NOMO-1 treated with dmso at 0.1 percent for 144 hours (cell line): Measurements from ENCODE around the gene PHYH.
A peak's percentile ranks its signal among the peaks of the same experiment; 100 is the strongest.
"Not testable (repeated sequence)": the region's sequence is repeated elsewhere in the genome, so short reads cannot be mapped to it uniquely, and the experiment has no call there.

ENCODE experiments used
- DNase-seq: peaks from one replicate; lab custom pipeline; 2025; ENCODE audit not compliant: unreplicated experiment; lab: John Stamatoyannopoulos, UW

The PHYH gene

GRCh38 chr10:13272164-13272571 lies 27.7 kb downstream of the PHYH start:
- no peak for DNase-seq

DNA sequence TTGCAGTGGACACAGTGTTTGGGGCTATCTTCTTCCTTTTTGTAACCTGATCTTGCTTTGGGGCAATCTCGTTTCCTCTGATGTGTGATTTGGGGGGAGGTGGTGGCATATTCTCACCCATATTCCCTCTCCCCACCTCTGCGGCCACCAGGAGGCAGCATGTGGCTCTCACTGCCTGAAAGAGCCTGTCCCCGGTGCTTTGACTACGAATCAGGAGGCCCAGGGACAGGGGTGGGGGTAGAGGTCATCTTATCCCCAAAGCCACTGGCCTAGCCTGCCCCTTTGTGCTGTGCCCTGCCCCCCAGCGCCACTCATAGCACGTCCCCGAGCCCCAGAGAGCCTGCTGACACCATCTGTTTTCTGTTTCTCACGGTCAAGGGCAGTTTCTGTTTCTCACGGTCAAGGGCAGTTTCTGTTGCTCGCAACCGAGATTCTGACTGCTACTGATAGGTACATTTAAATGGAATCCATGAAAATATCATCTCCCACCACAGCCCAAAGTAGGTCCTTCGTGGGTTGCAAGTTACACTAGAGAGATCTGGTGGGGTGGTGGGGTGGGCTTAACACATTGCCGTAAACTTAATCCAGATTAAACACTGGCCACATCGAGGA lies 28.2 kb downstream of the PHYH start:
- no peak for DNase-seq

DNA sequence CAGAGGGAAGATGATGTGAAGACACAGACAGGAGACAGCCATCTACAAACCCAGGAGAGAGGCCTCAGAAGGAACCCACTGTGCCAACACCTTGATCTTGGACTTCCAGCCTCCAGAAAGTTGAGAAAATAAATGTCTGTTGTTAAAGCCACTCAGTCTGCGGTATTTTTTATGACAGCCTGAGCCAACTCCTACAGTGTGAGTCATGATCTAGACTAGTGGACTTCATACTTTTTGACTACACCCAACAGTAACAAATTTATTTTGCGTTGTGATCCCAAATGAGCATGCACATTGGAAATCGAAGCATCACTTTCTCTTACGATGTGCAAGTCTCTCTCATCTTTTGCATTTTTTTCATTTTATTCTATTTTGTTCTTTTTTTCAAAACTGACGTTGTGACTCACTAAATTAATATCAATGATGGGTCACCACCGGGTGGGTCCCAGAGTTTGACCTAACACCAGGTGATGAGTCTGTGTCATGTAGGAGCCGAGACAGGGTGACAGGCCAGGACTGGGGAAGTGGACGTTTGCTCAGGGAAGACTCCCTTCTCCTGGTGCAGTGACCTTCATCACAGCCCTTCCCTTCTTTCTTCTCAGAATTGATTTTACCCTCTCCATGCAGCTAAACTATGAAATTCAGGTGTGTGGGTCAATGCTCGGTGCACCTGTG lies 28.9 kb downstream of the PHYH start:
- DNase-seq: peak; percentile 15

- DNase-seq: no peak
Observed at GRCh38 chr10:13268841-13269240, 31.0 kb downstream of the PHYH start.

- DNase-seq: no peak
Observed at GRCh38 chr10:13268310-13268709, 31.6 kb downstream of the PHYH start.

DNA sequence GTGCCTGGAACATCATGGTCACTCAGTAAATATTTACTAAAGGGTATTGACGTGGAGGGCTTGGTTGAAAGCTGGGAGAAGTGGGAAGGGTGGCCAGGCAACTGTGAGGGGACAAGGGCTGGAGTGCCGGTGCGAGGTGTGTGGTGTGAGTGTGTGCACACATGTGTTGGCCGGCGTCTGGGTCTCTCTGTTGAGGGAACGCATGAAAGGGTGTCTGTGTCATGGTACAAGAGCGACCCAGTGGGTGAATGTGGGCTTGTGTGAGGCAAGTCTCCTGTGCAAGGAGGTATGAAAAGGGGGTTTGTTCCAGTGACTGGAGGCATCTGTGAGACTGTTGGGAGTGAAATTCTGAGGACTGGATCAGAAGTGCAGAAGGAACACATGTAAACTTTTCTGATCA lies 36.3 kb downstream of the PHYH start:
- no peak for DNase-seq

DNA sequence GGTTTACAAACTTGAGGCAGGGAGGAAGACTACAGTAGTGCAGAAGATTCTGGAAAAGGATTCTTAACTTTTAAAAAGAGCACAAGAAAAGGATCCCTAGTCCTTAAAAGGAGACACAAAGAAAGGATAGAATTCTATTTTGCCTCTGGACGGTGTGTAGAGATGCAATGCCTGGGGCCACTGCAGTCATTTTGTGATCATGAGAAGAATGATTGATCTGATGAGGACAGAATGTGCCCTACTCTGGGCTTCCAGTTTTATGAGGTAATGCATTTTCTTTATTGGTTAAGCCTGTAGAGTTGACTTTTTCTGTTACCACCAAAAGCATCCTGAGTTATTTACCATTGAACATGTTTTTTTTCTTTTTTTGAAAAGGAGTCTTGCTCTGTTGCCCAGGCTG lies 37.4 kb downstream of the PHYH start:
- no peak for DNase-seq

DNA sequence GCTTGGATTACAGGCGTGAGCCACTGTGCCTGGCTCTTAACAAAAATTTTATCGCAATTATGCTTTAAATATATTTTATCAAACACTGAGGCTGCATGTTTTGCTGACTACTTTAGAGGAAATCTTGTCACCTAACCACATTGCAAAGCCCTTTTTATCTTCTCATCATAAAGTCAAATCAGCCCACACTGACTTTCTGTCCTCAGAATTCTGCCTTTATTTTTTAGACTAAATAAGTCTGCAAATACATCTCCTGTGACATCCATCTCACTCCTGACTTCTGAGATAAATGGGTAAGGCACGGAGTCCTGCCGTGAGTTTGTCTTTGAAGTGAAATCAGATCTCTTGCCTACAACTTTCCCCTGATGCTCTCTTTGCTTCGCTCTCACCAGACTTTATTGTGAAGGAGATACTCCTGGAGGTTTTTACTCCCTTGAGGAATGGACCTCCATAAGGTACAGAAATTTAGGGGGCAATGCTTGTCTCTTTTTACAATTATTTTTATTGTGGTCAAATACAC lies 42.2 kb downstream of the PHYH start:
- no peak for DNase-seq

DNA sequence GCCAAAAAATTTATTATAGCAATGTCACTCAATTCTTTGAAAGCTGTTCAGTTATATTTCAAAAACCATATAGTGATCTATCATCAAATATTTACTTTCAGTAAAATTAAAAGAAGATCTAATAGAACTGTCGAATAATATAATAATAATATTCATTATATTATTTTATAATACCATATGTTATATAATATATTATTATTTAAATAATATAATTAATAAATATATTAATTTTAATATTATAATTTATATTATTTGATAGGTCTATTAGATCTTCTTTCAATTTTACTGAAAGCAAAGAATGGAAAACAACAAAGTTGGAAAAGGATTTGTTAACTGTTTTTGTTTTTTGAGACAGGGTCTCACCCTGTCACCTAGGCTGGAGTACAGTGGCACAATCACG lies 43.2 kb downstream of the PHYH start:
- no peak for DNase-seq

GRCh38 chr10:13253726-13254125 lies 46.1 kb downstream of the PHYH start:
- DNase-seq: no peak

DNA sequence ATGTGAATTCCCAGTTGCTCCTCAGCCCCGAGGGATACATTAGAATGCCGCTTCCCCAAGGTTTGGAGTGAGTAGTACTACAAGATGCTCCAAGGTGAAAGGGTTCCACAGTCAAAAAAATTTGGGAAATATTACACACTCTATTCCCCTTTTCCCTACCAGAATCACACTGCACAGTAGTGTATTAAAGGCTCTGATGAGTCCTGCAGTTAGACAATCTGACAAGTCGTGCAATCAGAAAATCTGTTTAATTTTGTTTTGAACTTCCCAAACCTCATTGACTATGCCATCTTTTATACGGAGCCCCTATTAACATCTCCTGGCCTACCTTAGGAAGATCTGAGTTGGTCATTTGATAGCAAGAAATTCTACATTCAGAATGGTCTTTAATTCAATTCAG lies 52.1 kb downstream of the PHYH start:
- no peak for DNase-seq

DNA sequence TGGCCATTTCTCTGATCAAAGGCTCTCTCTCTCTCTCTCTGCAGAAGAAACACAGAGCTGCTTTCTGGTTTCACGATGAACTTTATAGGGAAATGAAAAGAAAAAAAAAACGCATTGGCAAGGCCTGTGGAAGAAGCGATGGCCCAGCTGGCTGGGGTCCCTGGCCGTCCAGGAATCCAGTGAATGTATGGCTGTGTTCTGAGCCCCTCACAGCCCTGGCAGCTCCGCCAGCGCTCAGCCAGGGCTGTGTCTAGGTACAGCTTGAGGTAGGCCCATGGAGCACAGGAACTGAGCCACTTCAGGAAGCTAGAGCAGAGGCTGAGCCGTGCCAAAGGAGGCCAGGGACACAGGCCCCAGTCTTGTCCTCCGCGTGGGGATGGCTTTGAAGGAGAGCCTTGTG lies 52.6 kb downstream of the PHYH start:
- no peak for DNase-seq

GRCh38 chr10:13242260-13242659 lies 57.6 kb downstream of the PHYH start:
- DNase-seq: not testable (repeated sequence)

GRCh38 chr10:13241613-13242012 lies 58.3 kb downstream of the PHYH start:
- no peak for DNase-seq

DNA sequence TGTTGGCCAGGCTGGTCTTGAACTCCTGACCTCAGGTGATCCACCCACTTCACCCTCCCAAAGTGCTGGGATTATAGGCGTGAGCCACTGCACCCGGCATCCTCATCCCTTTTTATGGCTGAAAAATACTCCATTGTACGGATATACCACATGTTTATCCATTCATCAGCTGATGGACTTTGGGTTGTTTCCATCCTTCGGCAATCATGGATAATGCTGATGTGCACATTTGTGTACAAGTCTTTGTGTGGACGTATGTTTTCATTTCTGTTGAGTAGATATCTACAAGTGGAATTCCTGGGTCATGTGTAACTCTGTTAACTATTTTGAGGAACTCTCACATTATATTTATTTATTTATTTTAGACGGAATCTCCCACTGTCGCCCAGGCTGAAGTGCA lies 59.9 kb downstream of the PHYH start:
- no peak for DNase-seq

- no peak for DNase-seq
Observed at GRCh38 chr10:13238271-13239077, 61.4 kb downstream of the PHYH start.

DNA sequence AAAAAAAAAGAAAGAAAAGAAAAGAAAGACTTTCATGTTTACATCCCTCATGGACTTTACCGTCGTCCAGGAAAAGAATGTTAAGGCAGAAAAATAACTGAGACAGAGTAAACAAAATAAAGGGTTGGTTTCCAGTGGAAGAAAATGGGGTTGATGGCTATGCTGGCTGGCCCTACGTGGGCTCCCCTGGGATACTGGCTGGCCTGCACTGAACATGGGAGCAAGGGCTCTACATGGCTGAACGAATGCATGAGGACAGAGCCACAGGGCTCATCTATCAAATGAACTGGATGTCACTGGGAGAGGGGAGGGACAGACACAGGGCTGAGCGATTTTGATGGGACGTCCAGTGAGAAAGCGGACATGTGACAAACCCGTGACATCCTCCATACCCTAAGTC lies 63.2 kb downstream of the PHYH start:
- DNase-seq: no peak

DNA sequence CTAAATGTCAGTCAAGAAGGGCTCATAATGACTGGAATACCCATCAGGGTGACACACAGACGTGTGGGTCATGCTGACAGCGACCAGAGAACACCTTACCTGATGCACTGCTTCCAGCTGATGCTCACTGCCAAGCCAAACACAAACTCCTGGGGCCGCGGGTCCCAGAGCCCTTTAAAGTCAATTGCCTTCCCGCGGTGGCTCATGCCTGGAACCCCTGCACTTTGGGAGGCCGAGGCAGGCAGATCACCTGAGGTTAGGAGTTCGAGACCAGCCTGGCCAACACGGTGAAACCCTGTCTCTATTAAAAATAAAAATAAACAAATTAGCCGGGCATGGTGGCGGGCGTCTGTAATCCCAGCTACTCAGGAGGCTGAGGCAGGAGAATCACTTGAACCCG lies 65.1 kb downstream of the PHYH start:
- DNase-seq: not testable (repeated sequence)

DNA sequence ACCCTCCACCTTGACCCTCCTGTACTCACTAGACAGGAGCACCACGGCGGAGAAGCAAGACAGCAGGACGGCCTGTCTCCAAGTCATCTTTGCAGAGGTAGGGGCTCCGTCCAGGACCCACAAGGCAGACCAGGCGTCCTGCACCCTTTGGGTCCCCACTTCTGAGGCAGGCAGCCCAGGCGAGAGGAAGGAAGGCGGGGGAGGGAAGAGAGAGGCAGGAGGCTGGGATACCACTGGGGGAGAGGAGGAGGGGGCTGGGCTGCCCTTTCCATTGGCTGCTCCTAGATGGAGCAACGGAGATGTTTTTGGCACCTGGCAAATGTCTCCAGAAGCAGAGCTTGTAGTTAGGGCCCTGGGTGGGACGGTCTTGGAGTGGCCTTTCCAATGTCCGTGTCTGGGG lies 65.7 kb downstream of the PHYH start, which contains the start of gene UCMA:
TSS of gene UCMA (minus strand) at position 203 of the 400 bp plus-strand sequence. CDS start at position 87, 116 bp downstream.
- DNase-seq: no peak

- no peak for DNase-seq
Observed at GRCh38 chr10:13233358-13233757, 66.5 kb downstream of the PHYH start.

DNA sequence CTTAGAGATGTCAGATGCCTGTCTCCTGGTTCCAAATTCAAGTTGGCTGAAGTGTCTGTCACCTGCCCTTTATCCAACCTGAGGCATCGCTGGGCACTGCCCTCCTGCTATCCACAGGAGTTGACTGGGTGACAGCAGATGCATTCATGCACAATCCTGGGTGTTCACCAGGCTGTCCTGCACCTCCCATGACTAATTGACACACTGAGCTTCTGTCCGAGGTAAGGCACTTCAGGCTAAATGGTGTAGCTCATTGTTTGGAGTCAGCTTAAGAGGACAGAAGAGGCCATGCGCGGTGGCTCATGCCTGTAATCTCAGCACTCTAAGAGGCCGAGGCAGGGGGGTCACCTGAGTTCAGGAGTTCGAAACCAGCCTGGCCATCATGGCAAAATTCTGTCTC lies 68.1 kb downstream of the PHYH start:
- no peak for DNase-seq

DNA sequence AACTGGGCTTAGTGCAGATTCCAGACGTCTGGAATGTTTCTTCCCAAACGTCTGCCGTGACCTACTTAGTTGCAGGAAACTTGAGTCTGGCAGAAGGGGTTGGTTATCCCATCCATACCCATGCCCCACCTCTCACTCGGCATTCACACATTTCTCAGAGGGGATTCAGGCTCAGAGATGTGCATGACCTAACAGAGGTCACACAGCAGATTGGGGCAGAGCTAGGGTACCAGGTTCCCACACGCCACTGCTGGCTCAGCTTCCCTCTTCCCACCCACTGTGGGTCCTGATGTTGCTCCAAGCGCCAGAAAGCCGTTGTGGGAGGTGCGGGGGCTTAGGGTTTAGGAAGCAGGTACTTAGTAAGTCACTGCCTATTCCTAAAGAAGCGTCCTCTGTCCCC lies 68.7 kb downstream of the PHYH start:
- no peak for DNase-seq
